Measurements from ENCODE around the gene BTG4. TPM values are rescaled to one million over a fixed set of nuclear protein-coding genes. Genes with fewer than 3 reads are reported as not detected.
A peak's percentile ranks its signal among the peaks of the same experiment; 100 is the strongest.

Gene BTG4
- total and polyA plus RNA-seq, 2 of the 8 experiments (the other 6 are each of a cell fraction or from before 2014, with no cell fraction given): 0.06 TPM; not detected in 1

DNA sequence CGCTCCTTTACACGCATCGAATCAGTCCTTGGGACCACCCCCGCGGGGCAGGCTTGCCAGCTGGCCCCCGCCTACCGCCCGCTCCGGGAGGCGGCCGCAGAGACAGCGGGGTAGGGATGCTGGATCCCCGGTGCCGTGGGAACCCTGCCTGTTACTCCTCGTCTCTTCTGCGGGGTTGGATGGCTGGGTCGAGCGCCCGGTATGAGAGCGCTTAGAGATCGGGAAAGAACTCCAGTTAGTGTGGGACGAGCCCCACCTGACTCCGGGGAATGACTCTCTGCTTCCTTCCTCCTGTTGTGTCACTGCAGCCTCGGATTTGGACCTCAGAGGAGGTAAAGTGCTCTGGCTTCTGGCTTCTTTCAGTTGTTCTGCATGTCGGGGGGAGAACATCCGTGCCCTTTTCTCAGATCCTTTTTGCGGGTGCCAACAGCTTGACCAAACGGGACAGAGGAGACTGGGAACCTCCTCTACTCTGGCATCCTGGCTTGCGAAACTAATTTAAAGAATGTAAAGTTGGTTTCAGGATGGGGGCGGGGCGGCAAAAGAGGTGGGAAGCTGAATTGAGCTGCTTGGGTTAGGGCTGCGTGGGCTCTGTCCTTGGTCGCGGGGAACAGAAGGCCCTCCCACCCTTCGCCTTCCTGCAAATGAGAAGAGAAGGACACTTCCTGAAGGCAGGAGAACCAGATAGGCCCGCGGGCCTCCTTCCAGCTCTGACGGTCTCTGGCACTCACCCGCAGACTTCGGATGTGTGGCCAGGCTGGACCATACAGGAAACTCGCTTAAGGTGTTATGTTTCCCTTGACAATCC lies 29.3 kb upstream of the BTG4 start (continued):
- TF ChIP-seq SAP30 (IDR thresholded peaks at IDR 0.05; ENCODE audit: insufficient read depth, insufficient replicate concordance, low read length) (no peak), ZNF274 (IDR thresholded peaks at IDR 0.05; ENCODE audit: borderline replicate concordance, extremely low read depth, low read length) (no peak), CREB1 (IDR thresholded peaks at IDR 0.05) (no peak)
- TF ChIP-seq, protein P1, sequence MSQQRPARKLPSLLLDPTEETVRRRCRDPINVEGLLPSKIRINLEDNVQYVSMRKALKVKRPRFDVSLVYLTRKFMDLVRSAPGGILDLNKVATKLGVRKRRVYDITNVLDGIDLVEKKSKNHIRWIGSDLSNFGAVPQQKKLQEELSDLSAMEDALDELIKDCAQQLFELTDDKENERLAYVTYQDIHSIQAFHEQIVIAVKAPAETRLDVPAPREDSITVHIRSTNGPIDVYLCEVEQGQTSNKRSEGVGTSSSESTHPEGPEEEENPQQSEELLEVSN (IDR thresholded peaks at IDR 0.05): peak; percentile 70

All from H1 (cell line).